SK-N-SH (cell line): ENCODE data around the gene SH2D5. TPM values are rescaled to one million over a fixed set of nuclear protein-coding genes. Genes with fewer than 3 reads are reported as not detected.

ENCODE experiments used
- CTCF ChIA-PET: fragments of 300-600, 350-600 bp; formaldehyde crosslinking; extraction: SDS; loops from one replicate; lab custom pipeline; 2021; lab: Yijun Ruan, JAX
- POLR2A ChIA-PET: fragments of 350-600 bp; sonication (Branson Sonifier 250); formaldehyde crosslinking; extraction: SDS; loops from one replicate; lab custom pipeline; 2020; ENCODE audit warnings: antibody characterized with exemption, inconsistent platforms; lab: Yijun Ruan, JAX
- DNase-seq: peaks from one replicate; pipeline ENCODE4 v3.0.0; 2012
- H2AFZ ChIP-seq: fragments of 200-600 bp; sonication (generic); 2 replicates; pipeline ENCODE4 v1.8.1; 2016; ENCODE audit warnings: antibody characterized with exemption, mild to moderate bottlenecking, low read depth
- H3F3A ChIP-seq: fragments of 200-600 bp; sonication (generic); replicated peaks from 2 replicates; pipeline ENCODE3; 2016; ENCODE audit warnings: antibody characterized with exemption, mild to moderate bottlenecking; ENCODE audit not compliant: insufficient read depth
- H3K27ac ChIP-seq, 2 experiments: fragments of 200-500 bp in 1 of 2; fragments of 200-600 bp in 1 of 2; sonication (Bioruptor generic) in 1 of 2; sonication (generic), shearing (Covaris generic) in 1 of 2; 2 replicates each; pipeline versions ENCODE4 v1.5.1 to v1.6.1; 2014 to 2016; ENCODE audit warnings: low read depth in 2 of 2, inconsistent platforms in 1 of 2, low read length in 1 of 2, mild to moderate bottlenecking in 1 of 2, mixed read lengths in 1 of 2
- H3K27me3 ChIP-seq: fragments of 200-600 bp; sonication (generic), shearing (Covaris generic); 2 replicates; pipeline ENCODE4 v1.6.1; 2016; ENCODE audit warnings: mixed run types; ENCODE audit not compliant: insufficient read depth
- H3K36me3 ChIP-seq, 2 experiments: fragments of 200-500 bp in 1 of 2; fragments of 200-600 bp in 1 of 2; sonication (Bioruptor generic) in 1 of 2; sonication (generic) in 1 of 2; replicated peaks in 1 of 2; 2 replicates each; pipeline versions ENCODE3 to v1.5.1; 2014 to 2016; ENCODE audit warnings: low read length in 1 of 2, mild to moderate bottlenecking in 1 of 2; ENCODE audit not compliant: insufficient read depth in 2 of 2, control insufficient read depth in 1 of 2
- H3K4me1 ChIP-seq, 2 experiments: fragments of 200-500 bp in 1 of 2; fragments of 200-600 bp in 1 of 2; sonication (Bioruptor generic) in 1 of 2; sonication (generic), shearing (Covaris generic) in 1 of 2; 2 replicates each; pipeline versions ENCODE4 v1.5.1 to v1.6.1; 2014 to 2016; ENCODE audit warnings: low read depth in 1 of 2, low read length in 1 of 2, mixed run types in 1 of 2; ENCODE audit not compliant: insufficient read depth in 2 of 2, control insufficient read depth in 1 of 2
- H3K4me2 ChIP-seq: fragments of 200-600 bp; sonication (generic), shearing (Covaris generic); 2 replicates; pipeline ENCODE4 v1.6.1; 2017; ENCODE audit warnings: mixed run types
- H3K4me3 ChIP-seq, 2 experiments: fragments of 200-500 bp in 1 of 2; fragments of 200-600 bp in 1 of 2; sonication (Bioruptor generic) in 1 of 2; sonication (generic), shearing (Covaris generic) in 1 of 2; 2 replicates each; pipeline versions ENCODE4 v1.5.1 to v1.8.1; 2014 to 2016; ENCODE audit warnings: low read depth in 2 of 2, inconsistent platforms in 1 of 2, low read length in 1 of 2, mild to moderate bottlenecking in 1 of 2, mixed read lengths in 1 of 2, moderate library complexity in 1 of 2
- H3K79me2 ChIP-seq: fragments of 200-600 bp; sonication (generic); 2 replicates; pipeline ENCODE4 v1.8.1; 2017; ENCODE audit warnings: mild to moderate bottlenecking; ENCODE audit not compliant: insufficient read depth
- H3K9ac ChIP-seq: fragments of 200-600 bp; sonication (generic); 2 replicates; pipeline ENCODE4 v1.6.1; 2017; ENCODE audit warnings: mixed run types
- H3K9me2 ChIP-seq: fragments of 200-600 bp; sonication (generic); 2 replicates; pipeline ENCODE4 v1.6.1; 2017; ENCODE audit warnings: mixed run types
- H3K9me3 ChIP-seq: fragments of 200-600 bp; sonication (generic); 2 replicates; pipeline ENCODE4 v1.6.1; 2017; ENCODE audit warnings: mixed run types, mild to moderate bottlenecking, moderate library complexity
- H4K20me1 ChIP-seq: fragments of 200-600 bp; sonication (generic); 2 replicates; pipeline ENCODE4 v1.6.1; 2017; ENCODE audit warnings: mild to moderate bottlenecking, mixed run types; ENCODE audit not compliant: insufficient read depth
- CTCF ChIP-seq: fragments of 200-600 bp; sonication (generic); IDR thresholded peaks from 2 replicates; pipeline ENCODE4 v1.6.1; 2017; ENCODE audit warnings: antibody characterized with exemption, mild to moderate bottlenecking, moderate library complexity
- EP300 ChIP-seq, 2 experiments: IDR thresholded peaks; 2 replicates each; pipeline versions ENCODE4 v1.4.0 to v1.6.1; 2012; ENCODE audit warnings: borderline replicate concordance in 1 of 2, low read depth in 1 of 2, low read length in 1 of 2
- EZH2phosphoT487 ChIP-seq: fragments of 200-600 bp; sonication (generic); IDR thresholded peaks from 2 replicates; pipeline ENCODE4 v1.6.1; 2017; ENCODE audit warnings: low read depth, mixed run types, mild to moderate bottlenecking, antibody characterized with exemption, moderate library complexity, borderline replicate concordance
- FOXJ3 ChIP-seq: sonication (generic); formaldehyde crosslinking; IDR thresholded peaks from 2 replicates; pipeline ENCODE4 v1.5.1; 2020; ENCODE audit warnings: mild to moderate bottlenecking, missing genetic modification reagents
- FOXM1 ChIP-seq: IDR thresholded peaks from 2 replicates; pipeline ENCODE4 v1.4.0; 2012; ENCODE audit warnings: low read depth, mild to moderate bottlenecking
- GABPA ChIP-seq: IDR thresholded peaks from 2 replicates; pipeline ENCODE4 v1.4.0; 2012; ENCODE audit warnings: low read depth, mild to moderate bottlenecking
- MAX ChIP-seq: IDR thresholded peaks from 2 replicates; pipeline ENCODE4 v1.4.0; 2012; ENCODE audit warnings: low read depth
- MEF2A ChIP-seq: IDR thresholded peaks from 2 replicates; pipeline ENCODE4 v1.4.0; 2012; ENCODE audit warnings: low read depth, borderline replicate concordance
- PBX3 ChIP-seq: IDR thresholded peaks from 2 replicates; pipeline ENCODE4; 2012
- RAD21 ChIP-seq: IDR thresholded peaks from 2 replicates; pipeline ENCODE4 v1.6.1; 2012; ENCODE audit warnings: mild to moderate bottlenecking, low read length
- RFX5 ChIP-seq: IDR thresholded peaks from 2 replicates; pipeline ENCODE4 v1.6.1; 2012; ENCODE audit warnings: mild to moderate bottlenecking, improper control_type of control experiment, low read length
- TCF12 ChIP-seq: IDR thresholded peaks from 2 replicates; pipeline ENCODE4 v1.4.0; 2012
- USF2 ChIP-seq: fragments of 150-350 bp; IDR thresholded peaks from 2 replicates; pipeline ENCODE4 v1.6.1; 2017; ENCODE audit warnings: antibody characterized with exemption, low read length, low read depth, borderline replicate concordance
- WGBS: methylation state at CpG from one replicate; pipeline ENCODE4 v1.1.6; 2017; ENCODE audit warnings: low lambda C conversion rate; 5-methylcytosine and 5-hydroxymethylcytosine counted together
- polyA plus RNA-seq, 3 experiments: library from polyadenylated mRNA; depleted of rRNA; stranded (reverse); fragments of >200 nt; gene quantifications; 2 replicates each; pipeline ENCODE4 v1.2.3, GENCODE V29; 2012

Gene SH2D5
- polyA plus RNA-seq, 1 of the 3 experiments (the other 2 are of a cell fraction) = 6.1 TPM

GRCh38 chr1:20726118-20726911 is 6.2 kb downstream of the SH2D5 start:
- no peak overlapping the region for H3K4me2 ChIP-seq
- H4K20me1 ChIP-seq = no peaks in the 10 kb centered on the region
- WGBS = 95% methylated on average over 10 of the region's 25 CpGs
- peak; percentile 21 for DNase-seq
- no peaks in the 10 kb centered on the region for H3F3A ChIP-seq
- no peak overlapping the region for H3K27ac ChIP-seq
- no peaks in the 10 kb centered on the region for H3K9me3 ChIP-seq
- H3K9ac ChIP-seq = no peak overlapping the region
- no peaks in the 10 kb centered on the region for H3K27me3 ChIP-seq
- CTCF ChIA-PET = interaction anchor here (1.7 kb wide), 2 partner anchors 24 to 29 kb away, joined by 5 to 15 read pairs; no protein-coding TSS in a partner anchor
- TF ChIP-seq USF2 = no peak
- no peak for TF ChIP-seq FOXJ3 (CRISPR knock-in tag)
- no peak for TF ChIP-seq RFX5
- no peak for TF ChIP-seq GABPA
- TF ChIP-seq CTCF = no peak
- TF ChIP-seq MEF2A = no peak
- no peak for TF ChIP-seq TCF12
- TF ChIP-seq PBX3 = no peak
- TF ChIP-seq EP300 (IDR thresholded peaks at IDR 0.05; ENCODE audit: borderline replicate concordance in 1 of 2, low read depth in 1 of 2, low read length in 1 of 2) = no peak
- TF ChIP-seq FOXM1 = no peak
- TF ChIP-seq EZH2phosphoT487 = no peak
- no peak for TF ChIP-seq RAD21
- TF ChIP-seq MAX = no peak
- H3K9me2 ChIP-seq = no peaks in the 10 kb centered on the region
- peaks cover 0 to 2% of the 10 kb centered on the region in 2 experiments; a peak in 1 of 4 replicates for H3K4me1 ChIP-seq
- no peaks in the 10 kb centered on the region for H3K36me3 ChIP-seq
- no peak overlapping the region for H2AFZ ChIP-seq
- no peaks in the 10 kb centered on the region; the same call in 1 of the 2 replicates for H3K79me2 ChIP-seq
- H3K4me3 ChIP-seq = no peak overlapping the region
- POLR2A ChIA-PET = no interaction called here
